ENCODE measurements around the gene PAFAH1B1.

PAFAH1B1 gene

DNA sequence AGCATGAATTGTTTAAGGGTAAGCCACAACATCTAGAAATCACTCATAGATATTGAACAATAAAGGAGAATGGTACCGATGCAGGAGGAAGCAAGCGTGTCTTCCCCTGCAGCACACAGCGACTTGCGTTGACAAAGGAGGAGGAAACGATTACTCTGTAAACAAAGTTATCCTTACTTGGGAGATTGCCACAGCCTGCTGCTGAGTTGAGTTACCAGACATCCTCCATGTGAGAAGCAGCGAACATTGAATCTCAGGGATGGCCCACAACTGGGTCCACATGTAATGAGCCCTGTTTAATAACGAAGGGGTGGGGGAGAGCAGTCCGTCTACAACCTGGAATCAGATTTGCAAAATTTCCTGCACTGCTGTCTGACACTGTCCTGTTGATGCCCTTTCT is 90.5 kb downstream of the PAFAH1B1 start:
- Histone ChIP-seq H2BK120ac (ENCODE audit: insufficient read depth, low read length, poor library complexity) (no peak overlapping the region), H3K27me3 (ENCODE audit: insufficient read depth, low read length) (no peaks in the 10 kb centered on the region), H3K79me1 (ENCODE audit: low read length) (no peaks in the 10 kb centered on the region), H4K8ac (ENCODE audit: low read depth, low read length) (no peak overlapping the region), H3K23ac (ENCODE audit: low read length) (no peak overlapping the region), H3K4me1 (ENCODE audit: control insufficient read depth in 1 of 2, insufficient read depth in 2 of 2, low read length in 2 of 2) (no peaks in the 10 kb centered on the region), H3K4me3 (ENCODE audit: low read depth, low read length) (no peak overlapping the region), H2BK12ac (ENCODE audit: low read length) (no peak overlapping the region), H3K9me3 (ENCODE audit: insufficient read depth, low read depth, low read length) (no peaks in the 10 kb centered on the region), H4K91ac (ENCODE audit: low read depth, low read length) (no peak overlapping the region), H3K79me2 (ENCODE audit: control insufficient read depth, insufficient read depth, low read length, poor library complexity) (no peaks in the 10 kb centered on the region), H3K14ac (ENCODE audit: low read length) (no peak overlapping the region), H3K4ac (ENCODE audit: low read depth, low read length) (no peak overlapping the region), H4K12ac (ENCODE audit: low read depth, low read length) (no peak overlapping the region), H3K9ac (ENCODE audit: low read length) (no peak overlapping the region), H3K36me3 (ENCODE audit: control insufficient read depth in 1 of 2, insufficient read depth in 2 of 2, low read length in 2 of 2) (peaks cover 19 to 26% of the 10 kb centered on the region in 2 experiments), H3K27ac (ENCODE audit: low read depth, low read length) (no peak overlapping the region), H2AK5ac (ENCODE audit: low read length) (no peak overlapping the region), H2AFZ (ENCODE audit: insufficient read depth, low read length, poor library complexity) (no peak overlapping the region), H2BK5ac (ENCODE audit: low read depth, low read length, poor library complexity) (no peak overlapping the region), H3K18ac (ENCODE audit: low read length) (no peak overlapping the region), H3K4me2 (ENCODE audit: low read length) (no peak overlapping the region)
- no CpG with 5 or more reads among the region's 8 CpGs for WGBS (ENCODE audit: extremely low coverage, insufficient coverage, insufficient read length)
- no peak for DNase-seq

DNA sequence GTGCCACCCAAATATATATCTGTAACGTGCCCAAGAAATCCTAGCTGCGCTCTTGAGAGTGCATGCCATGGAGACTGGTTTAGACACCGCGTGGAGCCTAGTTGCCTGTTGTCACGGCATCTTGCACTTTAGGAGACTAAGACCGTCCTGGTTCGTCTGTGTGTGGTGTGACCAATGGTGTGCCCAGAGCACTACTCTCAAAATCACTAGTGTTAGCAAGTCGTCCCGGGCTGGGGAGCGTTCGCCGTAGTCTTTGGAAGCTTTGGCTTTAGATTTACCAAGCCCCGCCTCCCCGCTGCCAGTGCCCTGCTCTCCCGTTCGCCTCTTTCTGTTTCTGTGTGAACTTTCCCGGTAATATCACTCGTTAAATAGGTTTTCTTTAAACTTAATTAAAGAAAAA is 91.1 kb downstream of the PAFAH1B1 start:
- Histone ChIP-seq H3K36me3 (ENCODE audit: control insufficient read depth in 1 of 2, insufficient read depth in 2 of 2, low read length in 2 of 2) (peaks cover 19 to 26% of the 10 kb centered on the region in 2 experiments), H3K4me2 (ENCODE audit: low read length) (no peak overlapping the region), H4K91ac (ENCODE audit: low read depth, low read length) (no peak overlapping the region), H3K79me2 (ENCODE audit: control insufficient read depth, insufficient read depth, low read length, poor library complexity) (no peaks in the 10 kb centered on the region), H3K23ac (ENCODE audit: low read length) (no peak overlapping the region), H4K12ac (ENCODE audit: low read depth, low read length) (no peak overlapping the region), H3K27me3 (ENCODE audit: insufficient read depth, low read length) (no peaks in the 10 kb centered on the region), H2AK5ac (ENCODE audit: low read length) (no peak overlapping the region), H3K18ac (ENCODE audit: low read length) (no peak overlapping the region), H3K4me1 (ENCODE audit: control insufficient read depth in 1 of 2, insufficient read depth in 2 of 2, low read length in 2 of 2) (no peaks in the 10 kb centered on the region), H2AFZ (ENCODE audit: insufficient read depth, low read length, poor library complexity) (no peak overlapping the region), H3K9me3 (ENCODE audit: insufficient read depth, low read depth, low read length) (no peaks in the 10 kb centered on the region), H2BK5ac (ENCODE audit: low read depth, low read length, poor library complexity) (no peak overlapping the region), H3K9ac (ENCODE audit: low read length) (no peak overlapping the region), H2BK12ac (ENCODE audit: low read length) (no peak overlapping the region), H3K27ac (ENCODE audit: low read depth, low read length) (no peak overlapping the region), H3K4me3 (ENCODE audit: low read depth, low read length) (peak overlapping the region; percentile 25), H3K4ac (ENCODE audit: low read depth, low read length) (no peak overlapping the region), H3K14ac (ENCODE audit: low read length) (no peak overlapping the region), H3K79me1 (ENCODE audit: low read length) (no peaks in the 10 kb centered on the region), H4K8ac (ENCODE audit: low read depth, low read length) (no peak overlapping the region), H2BK120ac (ENCODE audit: insufficient read depth, low read length, poor library complexity) (no peak overlapping the region)
- no CpG with 5 or more reads among the region's 18 CpGs for WGBS (ENCODE audit: extremely low coverage, insufficient coverage, insufficient read length)
- DNase-seq: no peak

DNA sequence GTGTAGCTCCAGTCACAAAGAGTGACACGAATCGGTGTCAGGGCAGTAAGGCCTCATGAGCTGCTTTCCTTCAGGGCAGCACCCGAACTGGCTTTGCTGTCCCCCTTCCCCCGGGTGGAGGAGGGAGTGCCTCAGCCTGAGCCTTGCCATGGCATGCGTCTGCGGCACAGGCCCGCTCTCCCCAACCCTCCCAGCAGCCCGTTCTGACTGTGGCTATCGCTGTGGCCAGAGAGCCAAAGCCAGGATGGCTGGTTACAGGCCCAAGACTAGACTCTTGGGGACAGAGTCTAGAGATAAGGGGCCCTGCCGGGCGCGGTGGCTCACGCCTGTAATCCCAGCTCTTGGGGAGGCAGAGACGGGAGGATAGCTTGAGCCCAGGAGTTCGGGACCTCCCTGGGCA is 92.2 kb downstream of the PAFAH1B1 start:
- H3K4ac ChIP-seq (ENCODE audit: low read depth, low read length): no peak overlapping the region
- no peak overlapping the region for H4K8ac ChIP-seq (ENCODE audit: low read depth, low read length)
- no peak overlapping the region for H3K4me2 ChIP-seq (ENCODE audit: low read length)
- H4K91ac ChIP-seq (ENCODE audit: low read depth, low read length): no peak overlapping the region
- H3K36me3 ChIP-seq (ENCODE audit: control insufficient read depth in 1 of 2, insufficient read depth in 2 of 2, low read length in 2 of 2): peaks cover 22 to 27% of the 10 kb centered on the region in 2 experiments
- no peak overlapping the region for H2AFZ ChIP-seq (ENCODE audit: insufficient read depth, low read length, poor library complexity)
- H3K14ac ChIP-seq (ENCODE audit: low read length): no peak overlapping the region
- H4K12ac ChIP-seq (ENCODE audit: low read depth, low read length): no peak overlapping the region
- H3K9me3 ChIP-seq (ENCODE audit: insufficient read depth, low read depth, low read length): no peaks in the 10 kb centered on the region
- DNase-seq: no peak
- no peaks in the 10 kb centered on the region for H3K27me3 ChIP-seq (ENCODE audit: insufficient read depth, low read length)
- H2BK5ac ChIP-seq (ENCODE audit: low read depth, low read length, poor library complexity): no peak overlapping the region
- no peak overlapping the region for H3K18ac ChIP-seq (ENCODE audit: low read length)
- H2AK5ac ChIP-seq (ENCODE audit: low read length): no peak overlapping the region
- no peaks in the 10 kb centered on the region for H3K79me2 ChIP-seq (ENCODE audit: control insufficient read depth, insufficient read depth, low read length, poor library complexity)
- H3K27ac ChIP-seq (ENCODE audit: low read depth, low read length): no peak overlapping the region
- H3K9ac ChIP-seq (ENCODE audit: low read length): no peak overlapping the region
- H3K4me1 ChIP-seq (ENCODE audit: control insufficient read depth in 1 of 2, insufficient read depth in 2 of 2, low read length in 2 of 2): no peaks in the 10 kb centered on the region
- H3K23ac ChIP-seq (ENCODE audit: low read length): no peak overlapping the region
- H3K79me1 ChIP-seq (ENCODE audit: low read length): no peaks in the 10 kb centered on the region
- no CpG with 5 or more reads among the region's 15 CpGs for WGBS (ENCODE audit: extremely low coverage, insufficient coverage, insufficient read length)
- no peak overlapping the region for H2BK12ac ChIP-seq (ENCODE audit: low read length)
- H2BK120ac ChIP-seq (ENCODE audit: insufficient read depth, low read length, poor library complexity): no peak overlapping the region
- no peak overlapping the region for H3K4me3 ChIP-seq (ENCODE audit: low read depth, low read length)

DNA sequence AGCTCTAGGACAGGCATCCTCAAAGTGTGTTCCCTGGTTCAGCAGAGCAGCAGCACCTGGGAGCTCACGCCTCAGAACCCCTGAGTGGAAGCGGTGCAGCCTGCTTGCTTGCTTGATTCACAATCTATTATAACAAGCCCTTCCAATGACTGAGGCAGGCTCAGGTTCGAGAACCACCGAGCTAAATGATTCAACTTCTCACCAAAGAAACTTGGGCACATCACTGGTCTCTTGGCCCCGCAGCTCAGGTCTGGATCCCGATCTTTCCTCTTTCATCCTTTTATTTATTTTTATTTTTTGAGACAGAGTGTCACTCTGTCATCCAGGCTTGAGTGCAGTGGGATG is 93.6 kb downstream of the PAFAH1B1 start:
- WGBS (ENCODE audit: extremely low coverage, insufficient coverage, insufficient read length): no CpG with 5 or more reads among the region's 6 CpGs
- no peak overlapping the region for H3K27ac ChIP-seq (ENCODE audit: low read depth, low read length)
- H4K12ac ChIP-seq (ENCODE audit: low read depth, low read length): no peak overlapping the region

More for the DNA sequence above, 93.6 kb downstream of the PAFAH1B1 start:
- Histone ChIP-seq H3K14ac (ENCODE audit: low read length) (no peak overlapping the region), H3K4ac (ENCODE audit: low read depth, low read length) (no peak overlapping the region), H2BK5ac (ENCODE audit: low read depth, low read length, poor library complexity) (no peak overlapping the region), H3K4me3 (ENCODE audit: low read depth, low read length) (no peak overlapping the region), H4K91ac (ENCODE audit: low read depth, low read length) (no peak overlapping the region), H3K36me3 (ENCODE audit: control insufficient read depth in 1 of 2, insufficient read depth in 2 of 2, low read length in 2 of 2) (peaks cover 27 to 30% of the 10 kb centered on the region in 2 experiments), H3K79me2 (ENCODE audit: control insufficient read depth, insufficient read depth, low read length, poor library complexity) (no peaks in the 10 kb centered on the region), H3K18ac (ENCODE audit: low read length) (no peak overlapping the region), H3K79me1 (ENCODE audit: low read length) (no peaks in the 10 kb centered on the region), H2BK12ac (ENCODE audit: low read length) (no peak overlapping the region), H2BK120ac (ENCODE audit: insufficient read depth, low read length, poor library complexity) (no peak overlapping the region), H3K9me3 (ENCODE audit: insufficient read depth, low read depth, low read length) (no peaks in the 10 kb centered on the region), H3K9ac (ENCODE audit: low read length) (no peak overlapping the region), H3K23ac (ENCODE audit: low read length) (no peak overlapping the region), H2AFZ (ENCODE audit: insufficient read depth, low read length, poor library complexity) (no peak overlapping the region), H2AK5ac (ENCODE audit: low read length) (no peak overlapping the region), H4K8ac (ENCODE audit: low read depth, low read length) (no peak overlapping the region), H3K27me3 (ENCODE audit: insufficient read depth, low read length) (no peaks in the 10 kb centered on the region), H3K4me2 (ENCODE audit: low read length) (no peak overlapping the region), H3K4me1 (ENCODE audit: control insufficient read depth in 1 of 2, insufficient read depth in 2 of 2, low read length in 2 of 2) (no peaks in the 10 kb centered on the region)
- no peak for DNase-seq

All from trophoblast cell (in vitro differentiated cells and primary cell).